OCI-LY7 (cell line): ENCODE results near the gene MYMK. TPM values are rescaled to one million over a fixed set of nuclear protein-coding genes. Genes with fewer than 3 reads are reported as not detected.
A peak's percentile ranks its signal among the peaks of the same experiment; 100 is the strongest.

Source experiments
- BruUV-seq: library from RNA; stranded (reverse); fragments of 400-500 nt; replicated peaks from 2 replicates; lab custom pipeline; 2021; lab: Mats Ljungman, UMichigan
- CTCF ChIA-PET: fragments of 300-600 bp; sonication (Branson Sonifier 250); formaldehyde crosslinking; loops from one replicate; lab custom pipeline; 2022; ENCODE audit warnings: antibody characterized with exemption; ENCODE audit not compliant: unreplicated experiment; lab: Charles Lee
- POLR2A ChIA-PET: fragments of 300-600 bp; sonication (Branson Sonifier 250); formaldehyde crosslinking; loops from one replicate; lab custom pipeline; 2022; ENCODE audit warnings: antibody characterized with exemption; lab: Charles Lee
- DNase-seq: peaks from one replicate; pipeline ENCODE4 v3.0.0-alpha.2; 2015; ENCODE audit warnings: low spot score
- H2AFZ ChIP-seq: fragments of 200-600 bp; sonication (generic), shearing (Covaris generic); 2 replicates; pipeline ENCODE4 v1.6.1; 2014; ENCODE audit warnings: mild to moderate bottlenecking, antibody characterized with exemption, low read length, moderate library complexity
- H3K27ac ChIP-seq: fragments of 200-600 bp; sonication (generic); 2 replicates; pipeline ENCODE4 v1.5.1; 2014; ENCODE audit warnings: mixed run types, low read depth, mild to moderate bottlenecking, moderate library complexity, low read length, inconsistent platforms; ENCODE audit not compliant: poor library complexity, severe bottlenecking
- H3K36me3 ChIP-seq: fragments of 200-600 bp; sonication (generic); 2 replicates; pipeline ENCODE4 v1.6.1; 2014; ENCODE audit warnings: mild to moderate bottlenecking, antibody characterized with exemption, low read length, moderate library complexity, mixed read lengths; ENCODE audit not compliant: insufficient read depth
- H3K4me1 ChIP-seq: fragments of 200-600 bp; sonication (generic); 2 replicates; pipeline ENCODE4 v1.5.1; 2014; ENCODE audit warnings: mild to moderate bottlenecking, low read length; ENCODE audit not compliant: insufficient read depth, poor library complexity, severe bottlenecking
- H3K4me2 ChIP-seq: fragments of 200-600 bp; sonication (generic); 2 replicates; pipeline ENCODE4 v1.6.1; 2014; ENCODE audit warnings: mild to moderate bottlenecking, low read length
- H3K4me3 ChIP-seq: fragments of 200-600 bp; sonication (generic); 2 replicates; pipeline ENCODE4 v1.5.1; 2014; ENCODE audit warnings: mild to moderate bottlenecking, low read depth, low read length; ENCODE audit not compliant: poor library complexity, severe bottlenecking
- H3K79me2 ChIP-seq: fragments of 200-600 bp; sonication (generic); 2 replicates; pipeline ENCODE4 v1.6.1; 2016; ENCODE audit warnings: low read depth, mild to moderate bottlenecking, low read length, moderate library complexity, mixed read lengths; ENCODE audit not compliant: insufficient read depth
- H3K9me2 ChIP-seq: fragments of 200-600 bp; sonication (generic); 2 replicates; pipeline ENCODE4 v1.6.1; 2016; ENCODE audit warnings: mild to moderate bottlenecking, low read length, mixed read lengths; ENCODE audit not compliant: insufficient read depth
- H3K9me3 ChIP-seq: fragments of 200-600 bp; sonication (generic); 2 replicates; pipeline ENCODE4 v1.6.1; 2014; ENCODE audit warnings: mild to moderate bottlenecking, mixed run types, low read length, mixed read lengths
- H4K20me1 ChIP-seq: fragments of 200-600 bp; sonication (generic); 2 replicates; pipeline ENCODE4 v1.6.1; 2014; ENCODE audit warnings: mild to moderate bottlenecking, antibody characterized with exemption, low read length, moderate library complexity, mixed read lengths; ENCODE audit not compliant: insufficient read depth
- CTCF ChIP-seq: fragments of 200-600 bp; sonication (generic); conservative IDR thresholded peaks from 2 replicates; pipeline ENCODE4 v1.5.1; 2014; ENCODE audit warnings: mild to moderate bottlenecking, antibody characterized with exemption, low read length, moderate library complexity, mixed read lengths
- EZH2phosphoT487 ChIP-seq: fragments of 200-600 bp; sonication (generic); IDR thresholded peaks from 2 replicates; pipeline ENCODE4 v1.6.1; 2018; ENCODE audit warnings: low read depth, borderline replicate concordance, mild to moderate bottlenecking, mixed run types, antibody characterized with exemption, low read length, moderate library complexity, mixed read lengths
- intact Hi-C: fragments of 100-400 bp; cut with micrococcal nuclease; formaldehyde crosslinking; loops from one replicate; pipeline ENCODE4 v1.10.0; 2022; ENCODE audit not compliant: unreplicated experiment
- total RNA-seq, 2 experiments: library from RNA; depleted of rRNA in 1 of 2; stranded (reverse); fragments of >200 nt in 1 of 2; shearing (Covaris generic) in 1 of 2; gene quantifications; 2 replicates each; pipeline ENCODE4 v1.2.3, GENCODE V29; 2014 to 2022

The MYMK gene
- total RNA-seq, 2 experiments from 2014 or later: not detected

GRCh38 chr9:133477461-133477860, 47.3 kb downstream of the MYMK start:
- Histone ChIP-seq H3K27ac (peak overlapping the region; percentile 73), H3K79me2 (peaks cover 28% of the 10 kb centered on the region; the same call in 1 of the 2 replicates), H2AFZ (no peak overlapping the region), H4K20me1 (no peaks in the 10 kb centered on the region; the same call in 1 of the 2 replicates), H3K4me3 (peak overlapping the region; percentile 78), H3K9me2 (no peaks in the 10 kb centered on the region), H3K9me3 (no peaks in the 10 kb centered on the region), H3K4me1 (peaks cover 28% of the 10 kb centered on the region), H3K36me3 (peaks cover 53% of the 10 kb centered on the region), H3K4me2 (peak overlapping the region; percentile 81)
- DNase-seq: no peak
- TF ChIP-seq EZH2phosphoT487 (no peak), CTCF (no peak)
- TSS peak; percentile 65 for BruUV-seq
- POLR2A ChIA-PET: interaction anchor here (0.6 to 1.3 kb wide), 4 partner anchors 21 to 447 kb away, joined by 3 to 4 read pairs (median 3); no protein-coding TSS in a partner anchor
- intact Hi-C loops: loop anchor here (5.0 kb wide), 2 partner anchors 125 to 225 kb away; no protein-coding TSS in a partner anchor
- CTCF ChIA-PET: interaction anchor here (1.1 kb wide), 1 partner anchor 15 kb away, joined by 3 read pairs; no protein-coding TSS in a partner anchor

GRCh38 chr9:133476941-133477340, 47.8 kb downstream of the MYMK start:
- intact Hi-C loops: loop anchor here (5.0 kb wide), 2 partner anchors 125 to 225 kb away; no protein-coding TSS in a partner anchor
- no peaks in the 10 kb centered on the region for H3K9me2 ChIP-seq
- ChIA-PET POLR2A (interaction anchor here (0.6 kb wide), 1 partner anchor 369 kb away, joined by 3 read pairs; no protein-coding TSS in a partner anchor), CTCF (no interaction called here)
- no peaks in the 10 kb centered on the region; the same call in 1 of the 2 replicates for H4K20me1 ChIP-seq
- no TSS peak for BruUV-seq
- H2AFZ ChIP-seq: no peak overlapping the region
- no peaks in the 10 kb centered on the region for H3K9me3 ChIP-seq
- H3K27ac ChIP-seq: no peak overlapping the region
- peak overlapping the region; percentile 78 for H3K4me3 ChIP-seq
- H3K4me1 ChIP-seq: peaks cover 28% of the 10 kb centered on the region
- DNase-seq: no peak
- peaks cover 58% of the 10 kb centered on the region for H3K36me3 ChIP-seq
- H3K79me2 ChIP-seq: peaks cover 28% of the 10 kb centered on the region; the same call in 1 of the 2 replicates
- no peak for TF ChIP-seq CTCF
- TF ChIP-seq EZH2phosphoT487: no peak
- H3K4me2 ChIP-seq: peak overlapping the region; percentile 81
